Fibroblast of skin of left quadriceps (primary cell): Measurements from ENCODE around the gene FAM227A.
A peak's percentile ranks its signal among the peaks of the same experiment; 100 is the strongest.
"Not testable (repeated sequence)": the region's sequence is repeated elsewhere in the genome, so short reads cannot be mapped to it uniquely, and the experiment has no call there.

Experiments used
- DNase-seq, 2 experiments: peaks; one replicate each; pipeline ENCODE4 v3.0.0-alpha.2; 2013; ENCODE audit warnings: low read depth in 2 of 2

FAM227A gene

GRCh38 chr22:38611559-38611958 is 44.6 kb downstream of the FAM227A start:
- DNase-seq = no peak

GRCh38 chr22:38610234-38610633 is 46.0 kb downstream of the FAM227A start:
- no peak for DNase-seq

DNA sequence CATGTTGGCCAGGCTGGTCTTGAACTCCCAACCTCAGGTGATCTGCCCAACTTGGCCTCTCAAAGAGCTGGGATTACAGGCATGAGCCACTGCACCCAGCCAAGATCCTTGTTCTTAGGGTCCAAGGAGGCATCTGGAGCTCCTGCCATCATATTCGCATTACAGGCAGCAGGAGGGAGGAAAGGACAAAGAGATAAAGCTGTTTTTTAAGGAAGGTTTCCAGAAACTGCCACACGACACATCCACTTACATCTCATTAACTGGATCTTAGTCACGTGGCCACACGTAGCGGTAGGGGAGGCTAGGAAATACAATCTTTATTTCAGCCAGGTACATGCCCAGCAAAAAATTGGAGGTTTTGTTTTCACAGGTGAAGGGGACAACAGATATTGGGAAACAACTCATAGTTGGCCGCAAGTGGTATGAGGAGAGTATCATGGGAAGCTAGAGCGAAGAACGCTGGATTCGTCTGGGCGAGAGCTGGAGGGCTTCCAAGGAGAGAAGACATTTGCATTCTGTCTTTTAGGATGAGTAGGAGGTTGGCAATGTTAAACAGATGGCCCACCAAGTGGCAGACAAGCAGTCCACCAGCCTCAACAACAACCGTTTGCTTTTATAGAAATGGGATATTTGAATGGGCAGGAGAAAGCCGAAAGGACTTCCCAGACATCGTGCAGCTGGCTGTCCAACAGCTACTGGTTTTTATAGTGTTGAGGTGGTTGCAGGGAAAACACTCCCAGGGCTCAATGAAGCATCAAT is 47.0 kb downstream of the FAM227A start:
- DNase-seq = no peak

- no peak for DNase-seq
These were observed 48.5 kb downstream of the FAM227A start for GRCh38 chr22:38607680-38608079.

DNA sequence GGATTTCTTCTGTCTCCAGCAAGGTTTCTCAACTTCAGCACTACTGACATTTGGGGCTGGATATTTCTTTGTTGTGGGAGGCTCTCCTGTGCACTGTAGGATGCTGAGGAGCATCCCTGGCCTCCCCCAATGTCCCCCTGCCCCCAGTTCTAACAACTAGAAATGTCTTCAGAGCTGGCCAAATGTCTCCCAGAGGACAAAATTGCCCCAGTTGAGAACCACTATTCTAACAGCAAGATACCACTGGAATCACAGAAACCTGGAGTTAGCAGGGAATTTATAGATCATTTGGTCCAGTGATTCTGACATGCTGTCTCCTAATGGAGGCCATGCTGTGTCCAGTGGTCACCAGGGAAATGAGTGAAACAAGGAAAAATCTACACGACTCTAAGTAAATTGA is 54.0 kb downstream of the FAM227A start:
- DNase-seq = no peak

DNA sequence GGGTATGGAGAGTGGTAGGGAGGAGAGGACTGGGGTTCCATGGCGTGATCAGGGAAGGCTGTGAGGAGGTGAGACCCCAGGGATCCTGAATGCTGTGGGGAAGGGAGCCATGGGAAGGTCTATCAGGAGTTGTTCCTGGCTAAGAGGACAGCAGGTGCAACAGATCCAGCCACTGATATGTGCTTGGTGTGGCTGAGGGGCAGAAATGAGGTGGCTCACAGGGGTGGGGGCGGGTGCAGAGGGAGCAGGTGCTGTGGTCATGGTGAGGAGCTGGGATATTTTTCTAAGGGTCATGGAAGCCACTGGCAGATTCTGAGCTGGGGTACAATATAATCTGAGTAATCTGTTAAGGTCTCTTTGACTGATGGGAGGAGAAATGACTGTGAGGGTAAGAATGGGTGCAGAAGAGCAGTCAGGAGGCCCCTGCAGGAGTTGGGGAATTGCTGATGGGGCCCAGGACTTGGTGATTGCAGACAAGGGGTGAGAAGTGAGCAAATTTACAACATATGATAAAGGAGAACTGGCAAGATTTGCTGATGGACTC is 54.9 kb downstream of the FAM227A start:
- DNase-seq = no peak

GRCh38 chr22:38599466-38599865 is 56.7 kb downstream of the FAM227A start:
- no peak for DNase-seq

DNA sequence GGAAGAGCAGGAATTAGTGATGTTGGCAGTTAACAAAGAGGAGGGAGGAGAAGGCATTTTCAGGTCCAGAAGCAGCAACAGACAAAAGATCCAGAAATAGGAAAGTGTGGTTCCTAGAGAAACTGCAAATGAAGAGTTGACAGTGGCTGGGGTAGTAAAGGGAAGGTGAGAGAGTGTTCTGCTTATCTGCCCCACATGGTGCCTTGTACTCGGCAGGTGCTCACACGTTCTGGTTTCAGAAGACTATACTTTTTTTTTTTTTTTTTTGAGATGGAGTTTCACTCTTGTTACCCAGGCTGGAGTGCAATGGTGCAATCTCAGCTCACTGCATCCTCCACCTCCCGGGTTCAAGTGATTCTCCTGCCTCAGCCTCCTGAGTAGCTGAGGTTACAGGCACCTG is 73.3 kb downstream of the FAM227A start:
- not testable (repeated sequence) for DNase-seq

- no peak for DNase-seq
These were observed 77.7 kb downstream of the FAM227A start for GRCh38 chr22:38578505-38578904.

DNA sequence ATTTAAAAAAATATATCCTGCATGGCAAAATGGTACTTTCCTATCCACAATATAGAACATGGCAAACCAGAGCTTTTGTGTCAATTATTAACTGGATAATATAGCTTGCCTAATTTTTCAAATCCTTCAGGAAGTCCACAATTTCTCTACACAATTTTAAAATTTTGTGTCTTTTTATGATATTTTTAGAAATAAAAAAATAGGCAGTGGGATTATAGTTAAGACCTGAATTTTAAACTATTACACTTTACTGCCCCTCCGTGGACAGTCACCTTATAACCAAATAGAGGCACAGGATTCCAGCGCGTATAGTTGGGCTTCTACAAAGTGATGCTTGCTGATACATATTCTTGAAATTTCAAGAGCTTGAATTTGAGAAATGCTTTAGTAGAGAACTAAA is 84.1 kb downstream of the FAM227A start:
- DNase-seq = peak in 1 of 2 experiments; percentile 20

DNA sequence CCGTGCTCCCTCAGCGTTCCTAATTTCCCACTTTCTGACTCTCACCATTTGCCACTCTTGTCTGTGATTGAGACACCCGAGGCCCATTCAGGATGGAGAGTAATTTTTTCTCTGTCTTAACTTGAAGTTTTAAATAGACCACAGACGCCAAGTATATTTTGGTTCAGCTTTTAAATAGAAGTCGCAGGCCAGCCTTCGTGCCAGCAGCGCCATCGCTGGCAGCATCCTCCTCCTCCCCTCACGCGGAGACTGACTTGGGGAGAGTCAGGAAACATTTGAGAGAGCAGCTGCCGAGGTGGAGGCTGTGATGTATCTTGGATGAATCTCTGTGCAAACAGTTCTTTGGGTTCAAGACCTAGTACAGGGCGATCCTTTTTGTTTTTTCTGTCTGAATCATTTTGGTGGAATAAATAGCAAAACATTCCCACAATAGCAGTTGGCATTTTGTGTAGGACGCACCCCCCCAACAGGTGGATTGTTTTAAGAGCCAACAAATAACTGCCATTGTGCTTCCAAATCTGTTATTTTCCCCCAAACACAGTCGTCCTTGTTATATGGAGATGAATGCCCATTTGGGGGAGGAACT is 85.3 kb downstream of the FAM227A start:
- DNase-seq = no peak

DNA sequence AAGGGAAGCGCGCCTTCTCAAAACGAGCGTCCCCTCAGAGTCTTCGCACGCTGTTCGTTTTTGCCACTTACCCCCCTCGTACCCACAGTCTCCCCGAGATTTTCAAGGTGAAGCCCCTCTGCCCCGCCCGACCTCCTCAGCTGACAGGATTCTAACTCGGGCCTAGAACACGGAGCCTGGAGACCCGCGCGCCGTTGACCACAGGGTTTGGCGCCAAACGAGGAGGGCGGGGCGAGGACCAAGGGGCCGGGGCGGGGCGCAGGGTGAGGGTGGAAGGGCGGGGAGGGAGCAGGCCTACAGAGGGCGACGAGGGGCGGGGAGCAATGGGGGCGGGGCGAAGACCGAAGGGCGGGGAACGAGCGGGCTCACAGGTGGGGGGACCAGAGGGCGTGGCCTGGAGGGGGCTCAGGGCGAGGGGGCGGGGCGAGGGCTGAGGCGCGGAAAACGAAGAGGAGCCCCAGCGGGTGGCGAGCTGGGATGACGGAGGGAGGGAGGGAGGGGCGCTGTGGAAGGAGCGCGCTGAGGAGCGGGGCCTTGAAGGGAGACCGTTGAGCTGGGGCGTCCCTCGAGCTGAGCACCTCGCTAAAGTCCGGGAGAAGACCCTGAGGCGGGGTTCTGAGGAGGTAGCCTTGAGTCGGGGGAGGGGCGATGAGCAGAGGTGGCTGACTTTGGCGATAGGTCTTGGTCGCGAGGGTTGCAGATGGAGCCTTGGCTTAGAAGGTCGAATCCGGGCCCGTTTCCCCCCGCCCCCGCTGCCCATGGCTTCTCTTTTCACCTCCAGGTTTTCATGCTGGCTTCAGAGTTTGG is 86.0 kb downstream of the FAM227A start, which contains the start of gene DMC1:
DMC1 (minus strand) TSS at position 212 of the 807 bp plus-strand sequence. CDS start 1,927 bp downstream, outside the sequence.
- peak; percentile 50 to 58 for DNase-seq

- DNase-seq = no peak
These were observed 86.8 kb downstream of the FAM227A start for GRCh38 chr22:38569181-38569971.

DNA sequence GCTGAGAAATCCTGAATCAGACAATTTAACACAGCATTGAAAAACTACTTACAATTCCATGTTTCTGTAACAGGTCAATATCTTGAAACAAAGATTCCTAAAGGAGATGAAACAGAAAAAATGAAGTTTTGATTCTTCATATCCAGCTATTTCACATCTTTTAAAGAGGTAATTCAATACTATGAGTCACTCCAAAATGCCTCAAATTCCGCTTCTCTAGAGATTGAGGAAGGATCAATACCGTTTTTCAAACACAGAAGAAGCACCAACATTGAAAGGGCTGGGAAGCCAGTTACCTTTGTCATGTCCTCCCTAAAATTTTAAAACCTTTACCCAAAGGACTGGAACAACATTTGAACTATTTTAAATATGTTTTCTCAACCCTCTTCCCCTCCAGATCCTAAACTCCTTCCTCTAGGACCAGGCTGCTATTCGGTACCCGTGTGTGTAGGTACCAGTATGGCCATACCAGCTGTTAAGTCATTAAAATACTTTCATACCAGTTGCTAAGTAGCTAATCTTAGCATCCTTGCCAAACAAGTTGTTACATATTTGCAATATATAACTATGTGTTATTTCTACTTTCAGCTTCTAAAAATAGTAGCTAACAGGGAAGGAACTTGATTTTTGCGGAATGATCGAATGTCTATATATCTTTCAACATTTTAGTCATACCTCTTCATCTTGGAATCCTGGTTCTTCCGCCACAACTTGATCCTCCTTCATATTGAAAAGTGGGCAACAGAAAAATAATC is 88.5 kb downstream of the FAM227A start:
- peak in 1 of 2 experiments; percentile 33 for DNase-seq

DNA sequence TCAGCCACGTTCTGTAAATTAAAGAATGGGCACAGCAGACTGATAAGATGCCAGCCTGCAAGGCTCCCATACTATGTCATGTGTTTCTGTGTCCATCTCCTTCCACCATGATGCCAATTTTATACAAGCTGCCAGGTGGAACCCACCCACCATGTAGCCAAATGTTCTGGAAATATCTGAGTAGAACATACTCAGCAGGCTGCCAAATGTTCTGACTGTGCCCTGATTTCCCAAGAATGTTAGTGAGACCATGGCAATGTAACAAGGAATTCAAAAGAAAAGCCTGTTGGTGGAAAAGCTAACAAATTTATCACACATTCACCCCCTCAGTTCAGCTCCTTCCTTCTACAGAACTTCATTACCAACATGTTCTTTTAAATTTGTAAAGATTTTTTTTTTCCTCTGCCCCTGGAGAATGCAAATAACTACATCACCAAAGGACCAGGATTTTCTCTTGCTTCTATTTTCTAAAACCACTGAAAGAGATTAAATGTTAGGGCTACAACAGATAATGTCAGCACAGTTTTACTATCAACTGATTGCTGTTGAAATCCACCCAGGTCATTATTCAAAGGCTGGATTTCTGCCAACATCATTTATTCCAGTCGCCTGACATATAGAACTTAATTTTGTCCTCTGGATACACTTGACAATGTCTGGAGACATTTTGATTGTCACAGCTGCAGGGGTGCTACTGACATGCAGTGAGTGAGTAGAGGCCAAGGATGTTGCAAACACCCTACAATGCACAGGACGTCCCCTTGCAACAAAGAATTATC is 89.3 kb downstream of the FAM227A start:
- no peak for DNase-seq

- DNase-seq = no peak
These were observed 90.8 kb downstream of the FAM227A start for GRCh38 chr22:38565441-38565840.

DNA sequence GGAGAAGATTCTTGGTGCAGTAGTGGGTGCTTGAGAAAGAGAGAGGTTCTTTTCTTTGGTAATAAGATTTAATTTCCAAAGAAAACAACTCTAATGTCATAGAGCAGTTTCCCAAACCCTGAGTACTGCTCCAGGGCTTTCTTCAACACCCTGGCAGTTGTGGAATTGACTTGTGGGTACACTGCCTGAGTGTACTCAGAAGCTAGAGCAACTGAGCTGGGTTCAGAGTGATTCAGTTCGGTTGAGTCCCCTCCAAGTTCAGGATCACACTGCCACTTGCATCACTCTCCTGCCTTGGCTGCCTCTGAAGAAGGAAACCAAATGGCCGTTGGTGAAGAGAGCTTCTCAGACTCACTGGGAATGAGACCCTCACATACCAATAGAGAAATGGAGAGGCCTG is 91.5 kb downstream of the FAM227A start:
- DNase-seq = no peak

DNA sequence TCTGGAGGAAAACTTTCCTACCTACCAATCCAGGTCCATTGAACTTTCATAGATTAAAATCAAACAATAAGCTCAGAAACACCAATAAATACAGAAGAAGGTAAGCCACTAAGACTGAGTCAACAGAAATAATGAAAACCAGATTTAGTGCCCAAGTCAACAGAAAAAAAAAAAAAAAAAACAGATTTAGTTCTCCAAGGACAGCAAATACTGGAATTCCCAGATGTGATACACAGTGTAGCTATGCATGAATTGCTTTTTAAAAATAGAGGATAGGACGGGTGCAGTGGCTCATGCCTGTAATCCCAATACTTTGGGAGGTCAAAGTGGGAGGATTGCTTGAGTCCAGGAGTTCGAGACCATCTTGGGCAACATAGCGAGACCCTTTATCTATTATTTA is 101.9 kb downstream of the FAM227A start:
- DNase-seq = peak; percentile 65 to 68

DNA sequence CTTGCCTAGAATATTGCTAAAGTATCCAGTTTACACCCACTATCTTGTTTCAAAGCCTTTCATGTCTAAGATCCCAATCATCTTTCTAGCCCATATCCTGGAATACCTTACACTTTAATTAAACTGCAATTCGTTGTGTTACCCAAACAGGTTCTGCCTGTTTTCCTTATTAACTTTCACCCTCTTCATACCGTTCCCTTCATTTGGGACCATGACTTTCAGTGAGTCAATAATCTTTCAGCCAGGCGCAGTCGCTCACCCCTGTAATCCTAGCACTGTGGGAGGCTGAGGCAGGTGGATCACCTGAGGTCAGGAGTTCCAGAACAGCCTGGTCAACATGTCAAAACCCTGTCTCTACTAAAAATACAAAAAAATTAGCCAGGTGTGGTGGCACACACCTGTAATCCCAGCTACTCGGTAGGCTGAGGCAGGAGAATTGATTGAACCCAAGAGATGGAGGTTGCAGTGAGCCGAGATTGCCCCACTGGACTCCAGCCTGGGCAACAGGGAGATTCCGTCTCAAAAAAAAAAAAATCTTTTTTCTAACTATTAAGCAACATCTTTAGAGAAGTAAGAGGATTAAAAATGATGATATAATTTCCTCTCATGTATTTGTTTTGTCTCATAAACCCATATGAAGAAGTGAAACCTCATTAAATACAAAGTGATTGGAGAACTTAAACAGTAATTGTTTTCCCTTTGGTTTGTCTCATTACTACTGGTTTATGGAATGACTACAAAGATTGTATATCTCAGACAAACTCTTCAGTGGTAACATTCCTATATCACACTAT is 106.9 kb downstream of the FAM227A start:
- DNase-seq = no peak
